HFFc6 (cell line): ENCODE measurements around the gene RNASE11. TPM values are rescaled to one million over a fixed set of nuclear protein-coding genes. Genes with fewer than 3 reads are reported as not detected.
A peak's percentile ranks its signal among the peaks of the same experiment; 100 is the strongest.

Source experiments
- DNase-seq: peaks from one replicate; pipeline ENCODE4 v3.0.0-alpha.2; 2018
- H3K27ac Mint-ChIP-seq: 2 replicates; pipeline ENCODE4 v1.8.0; 2020; ENCODE audit warnings: mild to moderate bottlenecking, mixed read lengths
- H3K27me3 Mint-ChIP-seq: 2 replicates; pipeline ENCODE4 v1.8.0; 2021; ENCODE audit warnings: mild to moderate bottlenecking, moderate library complexity, mixed read lengths; ENCODE audit not compliant: insufficient read depth
- H3K36me3 Mint-ChIP-seq: 2 replicates; pipeline ENCODE4 v1.8.0; 2021; ENCODE audit warnings: low read depth, mixed read lengths
- H3K4me1 Mint-ChIP-seq: 2 replicates; pipeline ENCODE4 v1.8.0; 2020; ENCODE audit warnings: low read depth, mixed read lengths
- H3K4me3 Mint-ChIP-seq: 2 replicates; pipeline ENCODE4 v1.8.0; 2020; ENCODE audit warnings: mild to moderate bottlenecking, moderate library complexity, mixed read lengths
- H3K9me3 Mint-ChIP-seq: 2 replicates; pipeline ENCODE4 v1.8.0; 2020; ENCODE audit warnings: mild to moderate bottlenecking, mixed read lengths
- CTCF ChIP-seq: fragments of 200-600 bp; sonication (generic); IDR thresholded peaks from 2 replicates; pipeline ENCODE4 v1.5.0; 2021; ENCODE audit warnings: antibody characterized with exemption, mild to moderate bottlenecking
- total RNA-seq, 6 experiments: library from RNA; stranded (reverse); fragmentation: NEBNext Ultra II Directional; extraction: Animal tissue kit (Norgen Biotek cat#: 25700); gene quantifications; 2 replicates in 1 of 6; 3 replicates in 5 of 6; pipeline ENCODE4 v1.2.3, GENCODE V29; 2021

Gene RNASE11
- total RNA-seq, 6 experiments from 2014 or later, result not detected

GRCh38 chr14:20617138-20618003 lies 29.6 kb upstream of the RNASE11 start:
- H3K4me3 Mint-ChIP-seq, result no peak overlapping the region
- no peaks in the 10 kb centered on the region for H3K9me3 Mint-ChIP-seq
- no peak for TF ChIP-seq CTCF
- DNase-seq, result no peak
- peaks cover 15% of the 10 kb centered on the region; the same call in 1 of the 2 replicates for H3K4me1 Mint-ChIP-seq
- peaks cover 9% of the 10 kb centered on the region for H3K27me3 Mint-ChIP-seq
- no peak overlapping the region for H3K27ac Mint-ChIP-seq
- no peaks in the 10 kb centered on the region for H3K36me3 Mint-ChIP-seq

- Mint-ChIP-seq H3K4me3 (no peak overlapping the region; the same call in 1 of the 2 replicates), H3K27me3 (peaks cover 2% of the 10 kb centered on the region), H3K27ac (no peak overlapping the region), H3K4me1 (peaks cover 15% of the 10 kb centered on the region; the same call in 1 of the 2 replicates), H3K36me3 (no peaks in the 10 kb centered on the region), H3K9me3 (no peaks in the 10 kb centered on the region)
- no peak for DNase-seq
- TF ChIP-seq CTCF, result no peak
Measured at GRCh38 chr14:20615996-20616395, 28.2 kb upstream of the RNASE11 start.

GRCh38 chr14:20614038-20614840 lies 26.4 kb upstream of the RNASE11 start:
- no peak for TF ChIP-seq CTCF
- DNase-seq, result no peak
- Mint-ChIP-seq H3K27ac (no peak overlapping the region), H3K27me3 (no peaks in the 10 kb centered on the region), H3K4me1 (peaks cover 15% of the 10 kb centered on the region; the same call in 1 of the 2 replicates), H3K4me3 (no peak overlapping the region), H3K36me3 (no peaks in the 10 kb centered on the region), H3K9me3 (no peaks in the 10 kb centered on the region)

GRCh38 chr14:20613094-20614037 lies 25.6 kb upstream of the RNASE11 start:
- peak; percentile 87 for TF ChIP-seq CTCF
- no peaks in the 10 kb centered on the region for H3K27me3 Mint-ChIP-seq
- no peak overlapping the region for H3K4me3 Mint-ChIP-seq
- no peaks in the 10 kb centered on the region for H3K9me3 Mint-ChIP-seq
- peaks cover 15% of the 10 kb centered on the region; the same call in 1 of the 2 replicates for H3K4me1 Mint-ChIP-seq
- peak; percentile 100 for DNase-seq
- H3K27ac Mint-ChIP-seq, result no peak overlapping the region
- H3K36me3 Mint-ChIP-seq, result no peaks in the 10 kb centered on the region

- peaks cover 19% of the 10 kb centered on the region; the same call in 1 of the 2 replicates for H3K4me1 Mint-ChIP-seq
- H3K36me3 Mint-ChIP-seq, result no peaks in the 10 kb centered on the region
- no peak for TF ChIP-seq CTCF
- H3K27me3 Mint-ChIP-seq, result no peaks in the 10 kb centered on the region
- no peak overlapping the region for H3K4me3 Mint-ChIP-seq
- H3K27ac Mint-ChIP-seq, result no peak overlapping the region
- DNase-seq, result no peak
- H3K9me3 Mint-ChIP-seq, result no peaks in the 10 kb centered on the region
Measured at GRCh38 chr14:20612403-20612802, 24.6 kb upstream of the RNASE11 start.
